Activated CD4-positive, alpha-beta T cell treated with anti-CD3 and anti-CD28 coated beads for 4 hours (primary cell): ENCODE data around the gene S100A3.

Source experiments
- DNase-seq, 2 donors: peaks; one replicate each; pipeline ENCODE4 v3.0.0-alpha.2; 2020

The S100A3 gene

DNA sequence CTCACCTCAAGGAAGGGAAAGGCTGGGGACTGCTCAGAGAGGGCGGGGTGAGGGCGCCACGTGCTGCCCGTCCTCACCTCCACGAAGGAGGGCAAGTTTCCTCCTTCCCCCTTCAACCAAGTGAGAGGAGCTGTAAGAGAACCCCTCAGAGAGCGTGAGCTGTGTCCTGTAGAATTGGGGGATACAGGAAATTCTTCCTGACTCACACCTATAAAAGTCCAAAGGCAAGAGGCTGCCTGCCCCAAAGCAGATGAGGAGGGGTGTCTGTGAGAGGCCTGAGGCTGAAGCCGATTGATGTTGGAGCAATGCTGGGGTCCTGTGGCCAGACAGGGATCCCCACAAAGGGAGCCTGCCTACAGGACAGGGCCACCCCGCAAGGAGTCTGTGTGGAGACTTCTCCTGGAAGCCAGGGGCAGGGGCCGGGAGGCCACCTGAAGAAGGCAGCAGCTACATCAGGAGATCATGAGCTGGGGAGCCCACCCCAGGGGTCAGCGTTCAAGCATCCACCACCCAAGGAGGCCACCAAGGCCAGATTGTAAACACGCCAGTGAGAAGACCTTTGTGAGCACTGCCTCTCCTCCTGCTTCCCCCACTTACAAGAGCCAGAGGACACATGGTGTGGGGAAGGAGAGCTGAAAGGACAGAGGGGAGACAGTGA is 41.0 kb downstream of the S100A3 start:
- no peak for DNase-seq

DNA sequence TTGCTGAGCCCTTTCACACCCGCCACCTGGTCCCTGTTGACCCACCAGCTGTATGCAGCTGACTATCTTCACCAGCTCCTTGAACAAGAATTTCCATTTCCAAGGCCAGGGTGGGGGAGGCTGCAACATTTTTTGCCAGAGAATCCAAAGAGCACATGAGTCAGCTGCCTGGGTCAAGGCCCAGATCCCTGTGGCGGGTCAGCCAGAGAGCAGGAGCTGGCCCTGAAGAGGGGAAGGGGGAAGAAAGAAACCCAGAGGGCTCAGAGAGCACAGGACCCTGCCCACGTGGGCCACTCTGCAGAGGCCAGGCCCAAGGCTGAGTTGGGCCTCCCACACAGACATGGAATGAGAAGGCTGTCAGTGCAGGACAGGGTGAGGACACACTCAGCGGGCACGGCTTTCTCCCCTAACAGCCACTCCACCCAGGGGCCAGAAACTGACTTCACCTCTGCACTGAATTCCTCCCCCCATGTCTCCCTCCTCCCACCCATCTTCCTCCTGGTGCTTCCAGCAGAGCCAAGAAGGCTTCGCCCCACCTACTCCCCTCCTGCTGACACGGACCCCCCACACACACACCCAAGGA is 42.1 kb downstream of the S100A3 start:
- no peak for DNase-seq

- DNase-seq: no peak
These were observed 42.7 kb downstream of the S100A3 start for GRCh38 chr1:153506386-153506785.

GRCh38 chr1:153505576-153505975 is 43.5 kb downstream of the S100A3 start:
- DNase-seq: no peak

GRCh38 chr1:153503766-153504165 is 45.3 kb downstream of the S100A3 start:
- DNase-seq: no peak

DNA sequence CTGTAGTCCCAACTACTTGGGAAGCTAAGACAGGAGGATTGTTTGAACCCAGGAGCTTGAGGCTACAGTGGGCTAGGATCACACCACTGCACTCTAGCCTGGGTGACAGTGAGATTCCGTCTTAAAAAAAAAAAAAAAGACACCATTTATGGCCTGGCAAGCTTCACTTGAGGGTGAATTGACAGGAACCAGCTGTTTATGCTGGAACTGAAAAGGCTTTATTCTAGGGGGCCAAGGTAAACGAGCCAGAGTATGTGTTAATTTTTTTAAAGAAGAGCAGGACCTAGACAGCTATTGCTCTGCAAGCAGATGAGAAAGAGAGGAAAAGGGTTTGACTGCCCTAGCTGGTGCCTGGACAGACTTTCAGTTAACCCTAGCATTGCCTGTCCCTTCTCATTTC is 50.3 kb downstream of the S100A3 start:
- no peak for DNase-seq
